ES-I3 (cell line): ENCODE results near the gene PLTP.

Source experiments
- H3K36me3 ChIP-seq: 2 replicates; pipeline ENCODE4 v1.6.1; 2013; ENCODE audit warnings: mild to moderate bottlenecking, low read length, control low read depth, moderate library complexity; ENCODE audit not compliant: insufficient read depth
- H3K4me1 ChIP-seq: 2 replicates; pipeline ENCODE4 v1.6.1; 2013; ENCODE audit warnings: mild to moderate bottlenecking, control low read depth, low read length; ENCODE audit not compliant: insufficient read depth
- H3K9ac ChIP-seq: 2 replicates; pipeline ENCODE4 v1.6.1; 2013; ENCODE audit warnings: low read depth, mild to moderate bottlenecking, low read length, moderate library complexity
- H3K9me3 ChIP-seq: 2 replicates; pipeline ENCODE4 v1.6.1; 2013; ENCODE audit warnings: mild to moderate bottlenecking, low read length, moderate library complexity; ENCODE audit not compliant: control insufficient read depth, insufficient read depth

Gene PLTP

DNA sequence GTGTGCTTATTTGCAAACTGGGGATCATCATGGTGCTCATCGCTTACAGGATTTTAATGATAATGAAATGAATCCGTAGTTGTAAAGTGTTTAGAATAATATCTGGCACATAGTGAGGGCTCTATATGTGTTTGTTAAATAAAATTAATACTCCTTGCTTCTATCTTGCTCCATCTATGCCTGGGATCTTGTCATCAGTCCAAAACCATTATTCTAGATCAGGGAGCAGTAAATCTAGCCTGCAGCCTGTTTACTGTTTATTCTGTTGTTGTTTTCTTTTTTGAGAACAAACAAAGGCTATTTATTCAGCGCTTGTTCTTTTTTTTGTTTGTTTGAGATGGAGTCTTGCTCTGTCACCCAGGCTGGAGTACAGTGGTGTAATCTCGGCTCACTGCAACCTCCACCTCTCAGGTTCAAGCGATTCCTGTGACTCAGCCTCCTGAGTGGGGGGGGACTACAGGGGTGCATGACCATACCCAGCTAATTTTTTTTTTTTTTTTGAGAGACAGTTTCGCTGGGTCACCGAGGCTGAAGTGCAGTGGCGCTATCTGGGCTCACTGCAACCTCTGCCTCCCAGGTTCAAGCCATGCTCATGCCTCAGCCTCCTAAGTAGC lies 62.9 kb downstream of the PLTP start:
- Histone ChIP-seq H3K36me3 (peaks cover 12% of the 10 kb centered on the region; the same call in 1 of the 2 replicates), H3K9me3 (no peaks in the 10 kb centered on the region), H3K9ac (no peak overlapping the region), H3K4me1 (peaks cover 4% of the 10 kb centered on the region; the same call in 1 of the 2 replicates)
